GM13977 (cell line): Measurements from ENCODE around the gene ESYT1.
"Not testable (repeated sequence)": the region's sequence is repeated elsewhere in the genome, so short reads cannot be mapped to it uniquely, and the experiment has no call there.

Source experiments
- DNase-seq: peaks from one replicate; pipeline ENCODE4 v3.0.0; 2012; ENCODE audit warnings: low spot score
- in situ Hi-C: fragments of 300-500 bp; cut with MboI; formaldehyde crosslinking; loops from one replicate; pipeline ENCODE4 v1.12.0; 2022; ENCODE audit warnings: low sequenced_read_pairs, low pct_unique_long_range_greater_than_20kb, mixed read lengths, inconsistent platforms; ENCODE audit not compliant: unreplicated experiment
- TF ChIP-seq, protein P1 (sequence below): IDR thresholded peaks from 2 replicates; pipeline ENCODE4 v1.5.1; 2012; ENCODE audit warnings: mild to moderate bottlenecking, control low read depth; ENCODE audit not compliant: insufficient read depth; ENCODE audit errors: extremely low read depth, missing control alignments

The ESYT1 gene

DNA sequence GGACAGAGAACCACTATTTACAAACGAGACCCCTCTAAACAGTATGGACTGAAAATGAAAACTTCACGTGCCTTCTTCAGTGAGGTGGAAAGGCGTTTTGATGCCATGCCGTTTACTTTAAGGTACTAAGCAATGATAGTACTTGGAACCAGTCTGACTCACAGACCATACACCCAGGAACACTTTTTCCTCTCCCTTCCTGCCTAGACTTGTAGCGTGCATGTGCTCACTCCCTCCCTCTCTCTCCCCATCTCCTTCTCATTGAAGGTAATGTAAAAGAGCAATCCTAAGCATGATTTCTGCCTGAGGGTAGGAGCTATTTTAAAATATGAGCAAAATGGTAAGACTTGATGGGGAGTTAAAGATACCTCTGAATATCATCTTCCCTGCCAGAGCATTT lies 17.5 kb upstream of the ESYT1 start:
- no peak for DNase-seq
- TF ChIP-seq, protein P1, sequence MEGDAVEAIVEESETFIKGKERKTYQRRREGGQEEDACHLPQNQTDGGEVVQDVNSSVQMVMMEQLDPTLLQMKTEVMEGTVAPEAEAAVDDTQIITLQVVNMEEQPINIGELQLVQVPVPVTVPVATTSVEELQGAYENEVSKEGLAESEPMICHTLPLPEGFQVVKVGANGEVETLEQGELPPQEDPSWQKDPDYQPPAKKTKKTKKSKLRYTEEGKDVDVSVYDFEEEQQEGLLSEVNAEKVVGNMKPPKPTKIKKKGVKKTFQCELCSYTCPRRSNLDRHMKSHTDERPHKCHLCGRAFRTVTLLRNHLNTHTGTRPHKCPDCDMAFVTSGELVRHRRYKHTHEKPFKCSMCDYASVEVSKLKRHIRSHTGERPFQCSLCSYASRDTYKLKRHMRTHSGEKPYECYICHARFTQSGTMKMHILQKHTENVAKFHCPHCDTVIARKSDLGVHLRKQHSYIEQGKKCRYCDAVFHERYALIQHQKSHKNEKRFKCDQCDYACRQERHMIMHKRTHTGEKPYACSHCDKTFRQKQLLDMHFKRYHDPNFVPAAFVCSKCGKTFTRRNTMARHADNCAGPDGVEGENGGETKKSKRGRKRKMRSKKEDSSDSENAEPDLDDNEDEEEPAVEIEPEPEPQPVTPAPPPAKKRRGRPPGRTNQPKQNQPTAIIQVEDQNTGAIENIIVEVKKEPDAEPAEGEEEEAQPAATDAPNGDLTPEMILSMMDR, result no peak
- in situ Hi-C loops, result no loop called here

DNA sequence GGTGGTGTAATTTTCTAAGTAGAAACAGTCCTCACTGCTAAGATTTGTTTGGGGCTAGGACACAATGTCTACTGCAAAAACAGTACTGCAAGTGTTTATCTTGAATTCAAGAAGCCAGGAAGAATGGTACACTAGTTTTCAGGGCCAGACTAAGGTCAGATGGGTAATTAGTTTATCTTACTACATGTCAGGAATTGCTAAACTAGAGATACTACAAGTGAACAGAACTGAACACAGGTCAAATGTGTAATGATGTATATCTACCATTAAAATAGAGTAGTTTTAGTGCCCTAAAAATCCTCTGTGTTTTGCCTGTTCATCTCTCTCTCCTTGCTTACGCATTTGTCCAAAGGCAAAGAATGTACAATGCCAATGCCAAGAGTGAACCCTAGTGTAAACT lies 14.0 kb upstream of the ESYT1 start:
- TF ChIP-seq, protein P1, result no peak
- in situ Hi-C loops, result no loop called here

DNA sequence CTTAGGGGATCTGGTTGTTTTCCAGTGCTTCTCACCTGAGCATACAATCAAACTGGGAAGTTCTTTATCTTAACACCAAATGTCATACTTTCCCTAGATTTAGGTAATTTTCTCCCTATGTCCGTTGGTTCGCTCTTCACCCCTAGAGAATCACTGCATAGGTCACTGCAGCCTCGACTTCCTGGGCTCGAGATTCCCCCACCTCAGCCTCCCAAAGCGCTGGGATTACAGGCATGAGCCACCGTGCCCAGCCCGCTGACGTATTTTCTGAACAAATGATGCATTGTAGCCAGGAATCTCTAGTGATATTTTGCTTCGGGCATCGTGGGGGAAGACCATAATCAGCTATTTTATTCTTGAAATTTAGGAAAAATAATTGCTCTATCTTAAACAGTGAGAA lies 12.7 kb upstream of the ESYT1 start:
- TF ChIP-seq, protein P1, result no peak
- in situ Hi-C loops, result no loop called here
- DNase-seq, result no peak

More for the DNA sequence above, 14.0 kb upstream of the ESYT1 start:
- no peak for DNase-seq

DNA sequence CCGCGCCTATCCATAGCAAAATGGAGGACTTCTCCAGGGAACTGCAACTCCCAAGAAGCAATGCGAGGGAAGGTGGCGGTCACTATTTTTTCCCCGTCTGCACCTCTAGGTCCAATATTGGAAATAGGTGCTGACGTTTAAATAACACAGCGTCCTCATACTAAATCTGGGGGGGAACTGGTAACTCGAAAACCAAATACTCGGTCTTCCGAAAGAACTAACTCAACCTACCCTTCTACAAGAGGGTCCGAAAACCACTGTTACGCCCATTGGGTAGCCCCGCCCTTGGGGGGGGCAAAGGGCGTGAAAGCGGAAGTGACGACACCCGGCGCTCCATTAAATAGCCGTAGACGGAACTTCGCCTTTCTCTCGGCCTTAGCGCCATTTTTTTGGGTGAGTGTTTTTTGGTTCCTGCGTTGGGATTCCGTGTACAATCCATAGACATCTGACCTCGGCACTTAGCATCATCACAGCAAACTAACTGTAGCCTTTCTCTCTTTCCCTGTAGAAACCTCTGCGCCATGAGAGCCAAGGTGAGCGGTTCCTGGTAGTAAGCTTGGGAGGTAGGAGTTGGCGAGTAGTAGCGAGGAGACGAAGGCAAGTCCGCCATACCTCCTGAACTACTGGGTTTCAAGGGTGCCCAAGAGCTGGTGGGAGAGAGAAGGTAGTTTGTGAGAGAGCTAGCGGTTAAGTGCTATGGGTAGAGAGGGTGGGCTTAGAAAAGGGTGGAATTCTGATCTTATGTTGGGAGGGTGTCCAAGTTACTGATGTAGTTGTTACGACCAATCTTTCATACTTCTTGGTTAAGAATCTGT lies 11.6 kb upstream of the ESYT1 start, which contains the start of gene RPL41:
Gene RPL41 (plus strand): TSS at position 367 of the 815 bp plus-strand sequence.
- DNase-seq, result peak; percentile 83
- TF ChIP-seq, protein P1, result no peak
- in situ Hi-C loops, result no loop called here

DNA sequence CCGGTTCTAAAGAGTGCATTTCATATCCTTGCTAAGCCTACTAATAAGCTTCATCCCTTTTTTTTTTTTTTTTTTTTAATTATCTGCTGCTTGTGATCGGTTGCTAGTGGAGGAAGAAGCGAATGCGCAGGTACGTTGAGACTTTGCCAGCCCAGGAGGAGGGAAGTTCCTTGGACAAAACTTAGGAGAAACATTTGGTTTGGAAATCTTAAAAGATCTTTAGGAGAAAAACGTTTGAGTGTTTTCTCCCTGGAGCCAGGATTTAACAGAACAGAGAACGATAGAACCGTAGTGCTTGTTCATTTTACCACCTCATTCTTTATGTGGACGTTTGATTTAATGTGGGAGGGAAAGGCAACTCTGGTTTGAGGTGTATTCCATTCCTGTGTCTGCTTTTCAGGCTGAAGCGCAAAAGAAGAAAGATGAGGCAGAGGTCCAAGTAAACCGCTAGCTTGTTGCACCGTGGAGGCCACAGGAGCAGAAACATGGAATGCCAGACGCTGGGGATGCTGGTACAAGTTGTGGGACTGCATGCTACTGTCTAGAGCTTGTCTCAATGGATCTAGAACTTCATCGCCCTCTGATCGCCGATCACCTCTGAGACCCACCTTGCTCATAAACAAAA lies 10.9 kb upstream of the ESYT1 start:
- DNase-seq, in situ Hi-C loops: not testable (repeated sequence)

DNA sequence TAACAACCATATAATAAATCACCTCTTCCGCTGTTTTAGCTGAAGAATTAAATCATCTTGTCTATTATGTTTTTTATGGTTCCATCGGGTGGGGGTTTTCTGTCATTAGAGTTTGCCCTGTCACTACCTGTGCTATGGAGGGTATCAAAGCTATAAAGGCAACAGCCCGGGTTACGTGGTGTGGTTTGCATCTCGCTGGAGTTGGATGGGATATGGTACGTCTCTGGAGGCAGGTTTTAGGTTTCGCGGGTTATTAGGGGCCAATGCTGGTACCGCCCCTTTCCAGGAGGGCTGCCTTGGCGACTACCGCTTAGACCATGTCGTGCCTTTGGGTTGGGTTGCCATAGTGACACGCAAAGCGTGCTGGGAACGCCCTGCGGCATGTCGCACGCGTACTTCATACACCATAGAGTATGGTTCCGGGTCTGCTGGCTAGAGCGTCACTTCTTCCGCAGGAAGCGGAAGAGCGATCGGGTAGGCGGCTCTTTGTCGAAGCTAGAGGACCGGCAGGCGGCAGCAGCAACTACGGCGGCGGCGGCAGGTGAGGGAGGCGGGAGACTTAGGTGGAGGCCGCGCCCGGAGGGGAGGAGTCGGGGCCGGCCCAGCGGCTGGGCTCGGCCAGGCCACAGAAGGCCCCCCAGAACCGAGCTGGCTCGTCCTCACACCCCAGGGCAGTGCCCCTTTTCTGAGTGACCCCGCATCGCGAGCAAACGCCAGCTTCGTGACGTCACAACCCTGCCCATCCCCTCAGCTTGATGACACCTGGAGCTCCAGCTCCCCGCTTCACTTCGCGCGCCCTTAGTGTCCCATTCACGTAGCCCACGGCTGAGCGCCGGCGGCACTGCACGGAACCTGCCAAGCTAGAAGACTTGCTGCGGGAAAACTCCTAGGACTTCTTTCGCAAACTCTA lies 10.0 kb upstream of the ESYT1 start, which contains the start of gene ZC3H10:
Gene ZC3H10 (plus strand): TSS at position 489 of the 910 bp plus-strand sequence. CDS start 2,297 bp downstream, outside the sequence.
- peak; percentile 96 for DNase-seq
- in situ Hi-C loops, result no loop called here
- TF ChIP-seq, protein P1, result peak; percentile 55
